Upper lobe of left lung (tissue), 4 donors: ENCODE results near the gene CNN2.

ENCODE experiments used
- CTCF ChIP-seq, 6 experiments: fragments of 450-650 bp in 4 of 6; fragments of 200-600 bp in 2 of 6; sonication (generic) in 2 of 6; IDR thresholded peaks; one replicate each; pipeline ENCODE4 v1.5.1; 2016 to 2019; ENCODE audit warnings: antibody characterized with exemption in 6 of 6
- EP300 ChIP-seq, 4 donors: sonication (generic); formaldehyde crosslinking; IDR thresholded peaks; one replicate each; pipeline ENCODE4 v1.5.1; 2017; ENCODE audit warnings: antibody characterized with exemption in 4 of 4, control low read depth in 2 of 4
- POLR2A ChIP-seq, 4 donors: fragments of 450-650 bp; IDR thresholded peaks; one replicate each; pipeline ENCODE4 v1.5.1; 2016 to 2017; ENCODE audit warnings: antibody characterized with exemption in 4 of 4, mild to moderate bottlenecking in 2 of 4
- POLR2AphosphoS5 ChIP-seq, 2 donors: sonication (generic); formaldehyde crosslinking; IDR thresholded peaks; one replicate each; pipeline ENCODE4 v1.5.1; 2017; ENCODE audit warnings: antibody characterized with exemption in 2 of 2

GRCh38 chr19:1049106-1049505 lies 22.7 kb downstream of the CNN2 start:
- no peak for TF ChIP-seq CTCF (IDR thresholded peaks at IDR 0.05)
- TF ChIP-seq POLR2AphosphoS5 (IDR thresholded peaks at IDR 0.05) = no peak
- TF ChIP-seq POLR2A (IDR thresholded peaks at IDR 0.05) = no peak
- no peak for TF ChIP-seq EP300 (IDR thresholded peaks at IDR 0.05)
